ENCODE results near the gene TMEM245.

DNA sequence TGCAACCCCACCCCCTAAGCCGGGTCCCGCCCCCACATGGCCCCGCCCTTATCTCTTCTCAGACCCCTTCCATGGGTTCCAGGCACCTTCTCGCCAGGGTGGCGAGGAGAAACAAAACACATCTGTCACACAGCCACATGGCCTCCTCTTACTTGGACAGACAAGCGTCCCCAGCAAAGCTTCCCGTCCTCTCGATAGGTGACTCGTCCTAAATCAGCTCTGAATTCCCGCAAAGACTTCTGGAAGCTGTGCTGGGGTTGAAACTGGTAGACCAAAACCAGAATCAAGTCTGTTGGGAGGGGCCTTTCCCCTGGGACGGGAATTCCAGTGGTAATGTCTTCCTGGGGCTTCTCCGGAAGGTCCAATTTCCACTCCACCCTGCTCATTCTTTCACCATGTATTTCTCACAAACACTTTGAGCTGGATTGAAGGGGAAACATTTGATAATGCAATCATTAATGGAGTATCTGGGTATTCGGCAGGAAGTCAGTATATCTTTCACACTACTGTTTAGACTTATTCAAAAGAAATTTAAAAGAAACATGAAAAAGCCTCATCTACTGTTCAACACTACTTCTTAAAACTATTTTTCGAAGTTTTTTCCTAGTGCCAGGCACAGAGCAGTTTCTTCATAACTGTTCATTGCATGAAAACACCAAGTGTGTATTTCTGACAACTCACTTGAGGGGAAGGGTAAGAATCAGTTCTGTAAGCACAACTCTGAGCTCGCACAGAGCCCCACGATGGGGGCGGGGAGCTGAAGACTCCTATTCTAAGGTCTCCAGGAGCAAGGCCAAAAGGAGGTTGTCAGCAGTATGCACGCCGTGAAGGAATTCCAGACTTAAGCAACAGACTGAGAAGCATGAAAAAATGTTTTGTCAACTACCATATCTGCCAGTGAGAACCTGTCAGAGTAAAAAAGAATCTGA is 105.8 kb downstream of the TMEM245 start:
- TF ChIP-seq, protein P1, sequence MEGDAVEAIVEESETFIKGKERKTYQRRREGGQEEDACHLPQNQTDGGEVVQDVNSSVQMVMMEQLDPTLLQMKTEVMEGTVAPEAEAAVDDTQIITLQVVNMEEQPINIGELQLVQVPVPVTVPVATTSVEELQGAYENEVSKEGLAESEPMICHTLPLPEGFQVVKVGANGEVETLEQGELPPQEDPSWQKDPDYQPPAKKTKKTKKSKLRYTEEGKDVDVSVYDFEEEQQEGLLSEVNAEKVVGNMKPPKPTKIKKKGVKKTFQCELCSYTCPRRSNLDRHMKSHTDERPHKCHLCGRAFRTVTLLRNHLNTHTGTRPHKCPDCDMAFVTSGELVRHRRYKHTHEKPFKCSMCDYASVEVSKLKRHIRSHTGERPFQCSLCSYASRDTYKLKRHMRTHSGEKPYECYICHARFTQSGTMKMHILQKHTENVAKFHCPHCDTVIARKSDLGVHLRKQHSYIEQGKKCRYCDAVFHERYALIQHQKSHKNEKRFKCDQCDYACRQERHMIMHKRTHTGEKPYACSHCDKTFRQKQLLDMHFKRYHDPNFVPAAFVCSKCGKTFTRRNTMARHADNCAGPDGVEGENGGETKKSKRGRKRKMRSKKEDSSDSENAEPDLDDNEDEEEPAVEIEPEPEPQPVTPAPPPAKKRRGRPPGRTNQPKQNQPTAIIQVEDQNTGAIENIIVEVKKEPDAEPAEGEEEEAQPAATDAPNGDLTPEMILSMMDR (IDR thresholded peaks at IDR 0.05; ENCODE audit: insufficient read depth, low read depth, low read length) = no peak
- no peak for TF ChIP-seq EZH2 (IDR thresholded peaks at IDR 0.05; ENCODE audit: insufficient read depth, low read length)
